Glutamatergic neuron (in vitro differentiated cells): ENCODE results near the gene ZNF316. TPM values are rescaled to one million over a fixed set of nuclear protein-coding genes. Genes with fewer than 3 reads are reported as not detected.
A peak's percentile ranks its signal among the peaks of the same experiment; 100 is the strongest.

Experiments
- DNase-seq: peaks from one replicate; pipeline ENCODE4 v3.0.0; 2022
- H3K27ac Mint-ChIP-seq: one replicate; pipeline ENCODE4 v1.8.0; 2020; ENCODE audit warnings: mild to moderate bottlenecking, mixed read lengths, inconsistent platforms; ENCODE audit not compliant: unreplicated experiment
- H3K27me3 Mint-ChIP-seq: one replicate; pipeline ENCODE4 v1.8.0; 2020; ENCODE audit warnings: mild to moderate bottlenecking, moderate library complexity, mixed read lengths, inconsistent platforms; ENCODE audit not compliant: unreplicated experiment
- H3K36me3 Mint-ChIP-seq: one replicate; pipeline ENCODE4 v1.8.0; 2020; ENCODE audit warnings: mild to moderate bottlenecking, mixed read lengths, inconsistent platforms; ENCODE audit not compliant: unreplicated experiment
- H3K4me1 Mint-ChIP-seq: one replicate; pipeline ENCODE4 v1.8.0; 2020; ENCODE audit warnings: mild to moderate bottlenecking, low read depth, mixed read lengths, inconsistent platforms; ENCODE audit not compliant: unreplicated experiment
- H3K4me3 Mint-ChIP-seq: one replicate; pipeline ENCODE4 v1.8.0; 2020; ENCODE audit warnings: mild to moderate bottlenecking, mixed read lengths, inconsistent platforms; ENCODE audit not compliant: unreplicated experiment
- H3K9me3 Mint-ChIP-seq: one replicate; pipeline ENCODE4 v1.8.0; 2020; ENCODE audit warnings: mild to moderate bottlenecking, moderate library complexity, mixed read lengths, inconsistent platforms; ENCODE audit not compliant: unreplicated experiment
- CTCF ChIP-seq: fragments of 200-600 bp; sonication (generic); IDR thresholded peaks from one replicate; pipeline ENCODE4 v1.5.0; 2021; ENCODE audit not compliant: partially characterized antibody, unreplicated experiment
- total RNA-seq: library from RNA; stranded (reverse); fragmentation: NEBNext Ultra II Directional; extraction: Animal tissue kit (Norgen Biotek cat#: 25700); gene quantifications from one replicate; pipeline ENCODE4 v1.2.1, GENCODE V29; 2021; ENCODE audit not compliant: unreplicated experiment

The ZNF316 gene
- total RNA-seq, 1 donor from 2014 or later = 51.1 TPM

- Mint-ChIP-seq H3K4me3 (peak overlapping the region; percentile 97), H3K27me3 (peaks cover 3% of the 10 kb centered on the region), H3K27ac (peak overlapping the region; percentile 94), H3K4me1 (peaks cover 8% of the 10 kb centered on the region), H3K9me3 (peaks cover 13% of the 10 kb centered on the region), H3K36me3 (no peaks in the 10 kb centered on the region)
- no peak for DNase-seq
- TF ChIP-seq CTCF = no peak
Observed at GRCh38 chr7:6590645-6591110, 46.4 kb upstream of the ZNF316 start.

DNA sequence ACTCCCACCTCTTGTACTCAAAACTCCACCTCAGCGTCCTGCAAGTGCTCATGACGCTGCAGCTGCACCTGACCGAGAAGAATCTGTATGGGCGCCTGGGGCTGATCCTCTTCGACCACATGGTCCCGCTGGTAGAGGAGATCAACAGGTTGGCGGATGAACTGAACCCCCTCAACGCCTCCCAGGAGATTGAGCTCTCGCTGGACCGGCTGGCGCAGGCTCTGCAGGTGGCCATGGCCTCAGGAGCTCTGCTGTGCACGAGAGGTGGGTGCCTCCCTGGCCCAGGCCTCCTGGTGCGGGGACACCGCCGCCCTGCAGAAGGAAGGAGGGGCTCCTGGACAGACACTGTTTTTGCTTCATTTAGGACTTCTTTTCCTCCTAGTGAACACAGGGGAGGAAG is 37.0 kb upstream of the ZNF316 start:
- no peak for TF ChIP-seq CTCF
- H3K9me3 Mint-ChIP-seq = peaks cover 2% of the 10 kb centered on the region
- no peak overlapping the region for H3K27ac Mint-ChIP-seq
- no peaks in the 10 kb centered on the region for H3K36me3 Mint-ChIP-seq
- no peak overlapping the region for H3K4me3 Mint-ChIP-seq
- H3K27me3 Mint-ChIP-seq = peaks cover 3% of the 10 kb centered on the region
- H3K4me1 Mint-ChIP-seq = no peaks in the 10 kb centered on the region
- DNase-seq = no peak

- no peak overlapping the region for H3K4me3 Mint-ChIP-seq
- no peak for DNase-seq
- H3K4me1 Mint-ChIP-seq = no peaks in the 10 kb centered on the region
- TF ChIP-seq CTCF = no peak
- H3K36me3 Mint-ChIP-seq = no peaks in the 10 kb centered on the region
- H3K27me3 Mint-ChIP-seq = no peaks in the 10 kb centered on the region
- H3K9me3 Mint-ChIP-seq = peaks cover 2% of the 10 kb centered on the region
- H3K27ac Mint-ChIP-seq = no peak overlapping the region
Observed at GRCh38 chr7:6604458-6604857, 32.7 kb upstream of the ZNF316 start.

DNA sequence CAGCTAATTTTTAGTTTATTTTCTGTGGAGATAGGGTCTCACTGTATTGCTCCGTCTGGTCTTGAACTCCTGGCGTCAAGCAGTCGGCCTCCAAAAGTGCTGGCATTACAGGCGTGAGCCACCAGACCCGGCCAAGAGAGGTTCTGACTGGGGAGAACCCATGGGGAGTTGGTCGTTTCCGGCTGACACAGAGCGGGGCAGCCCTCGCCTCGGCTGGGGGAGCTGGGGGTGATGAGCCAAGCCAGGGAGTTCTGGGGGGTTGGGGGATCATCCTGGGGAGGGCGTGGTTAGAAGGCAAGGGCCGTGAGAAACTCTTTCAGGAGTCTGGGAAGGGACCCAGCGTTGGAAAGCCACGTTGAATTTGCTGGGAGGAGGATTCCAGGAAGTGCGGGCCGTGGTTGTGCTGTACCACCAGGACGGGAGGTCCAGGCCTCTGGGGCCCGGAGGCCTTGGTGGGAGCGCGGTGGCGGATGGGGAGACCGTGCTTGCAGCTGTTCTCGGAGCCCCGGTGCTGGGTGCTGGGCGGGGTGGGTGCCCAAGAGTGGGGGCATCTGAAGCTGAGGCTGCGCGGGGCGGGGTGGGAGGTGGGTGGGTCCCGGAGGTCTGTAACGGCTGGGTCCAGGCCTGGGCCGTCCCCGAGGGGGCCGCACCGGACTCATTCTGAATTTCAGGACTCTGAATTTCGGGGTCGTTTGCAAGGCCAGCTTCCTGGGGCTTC is 30.1 kb upstream of the ZNF316 start:
- Mint-ChIP-seq H3K27ac (no peak overlapping the region), H3K9me3 (peaks cover 2% of the 10 kb centered on the region), H3K4me3 (no peak overlapping the region), H3K4me1 (no peaks in the 10 kb centered on the region), H3K36me3 (no peaks in the 10 kb centered on the region), H3K27me3 (peaks cover 6% of the 10 kb centered on the region)
- TF ChIP-seq CTCF = no peak
- DNase-seq = no peak

- DNase-seq = no peak
- no peaks in the 10 kb centered on the region for H3K36me3 Mint-ChIP-seq
- no peaks in the 10 kb centered on the region for H3K4me1 Mint-ChIP-seq
- peaks cover 6% of the 10 kb centered on the region for H3K27me3 Mint-ChIP-seq
- H3K9me3 Mint-ChIP-seq = peaks cover 2% of the 10 kb centered on the region
- no peak overlapping the region for H3K27ac Mint-ChIP-seq
- no peak for TF ChIP-seq CTCF
- no peak overlapping the region for H3K4me3 Mint-ChIP-seq
Observed at GRCh38 chr7:6607651-6608051, 29.5 kb upstream of the ZNF316 start.
